ENCODE results near the gene G6PD.
"Not testable (repeated sequence)": the region's sequence is repeated elsewhere in the genome, so short reads cannot be mapped to it uniquely, and the experiment has no call there.

DNA sequence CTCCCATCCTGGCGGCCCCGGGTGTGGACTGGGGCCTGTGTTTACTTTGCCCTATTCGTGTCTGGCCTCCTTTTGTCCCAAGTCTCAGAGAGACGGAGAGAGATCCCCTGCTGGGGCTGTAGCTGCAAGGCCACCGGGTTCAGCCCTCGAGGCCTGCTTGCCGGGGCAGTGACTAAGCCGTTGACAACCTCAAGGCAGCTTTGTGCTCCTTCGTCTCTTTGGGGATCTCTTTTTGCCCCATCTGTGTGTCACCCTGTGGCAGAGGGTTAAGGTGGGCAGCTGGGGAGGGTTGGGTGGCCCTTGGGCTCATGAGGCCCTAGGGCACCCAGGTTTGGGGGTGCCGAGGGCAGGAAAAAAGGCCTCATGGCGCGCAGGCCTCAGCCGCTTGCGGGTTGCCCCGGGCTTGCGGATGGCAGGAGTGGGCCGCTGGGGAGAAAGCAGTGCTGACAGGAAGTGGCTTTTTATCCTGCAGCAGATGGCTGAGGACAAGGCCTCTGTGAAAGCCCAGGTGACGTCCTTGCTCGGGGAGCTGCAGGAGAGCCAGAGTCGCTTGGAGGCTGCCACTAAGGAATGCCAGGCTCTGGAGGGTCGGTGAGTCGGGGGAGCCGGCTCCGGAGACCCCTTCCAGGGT, 11.5 kb upstream of the G6PD start:
- TF ChIP-seq, protein P1, sequence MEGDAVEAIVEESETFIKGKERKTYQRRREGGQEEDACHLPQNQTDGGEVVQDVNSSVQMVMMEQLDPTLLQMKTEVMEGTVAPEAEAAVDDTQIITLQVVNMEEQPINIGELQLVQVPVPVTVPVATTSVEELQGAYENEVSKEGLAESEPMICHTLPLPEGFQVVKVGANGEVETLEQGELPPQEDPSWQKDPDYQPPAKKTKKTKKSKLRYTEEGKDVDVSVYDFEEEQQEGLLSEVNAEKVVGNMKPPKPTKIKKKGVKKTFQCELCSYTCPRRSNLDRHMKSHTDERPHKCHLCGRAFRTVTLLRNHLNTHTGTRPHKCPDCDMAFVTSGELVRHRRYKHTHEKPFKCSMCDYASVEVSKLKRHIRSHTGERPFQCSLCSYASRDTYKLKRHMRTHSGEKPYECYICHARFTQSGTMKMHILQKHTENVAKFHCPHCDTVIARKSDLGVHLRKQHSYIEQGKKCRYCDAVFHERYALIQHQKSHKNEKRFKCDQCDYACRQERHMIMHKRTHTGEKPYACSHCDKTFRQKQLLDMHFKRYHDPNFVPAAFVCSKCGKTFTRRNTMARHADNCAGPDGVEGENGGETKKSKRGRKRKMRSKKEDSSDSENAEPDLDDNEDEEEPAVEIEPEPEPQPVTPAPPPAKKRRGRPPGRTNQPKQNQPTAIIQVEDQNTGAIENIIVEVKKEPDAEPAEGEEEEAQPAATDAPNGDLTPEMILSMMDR (IDR thresholded peaks at IDR 0.05), result not testable (repeated sequence)
- TF ChIP-seq POLR2A (IDR thresholded peaks at IDR 0.05), result not testable (repeated sequence)

Measured in esophagus squamous epithelium (tissue), 4 donors.